NCI-H2227 (cell line): ENCODE measurements around the gene PAPPA2.
A peak's percentile ranks its signal among the peaks of the same experiment; 100 is the strongest.
"Not testable (repeated sequence)": the region's sequence is repeated elsewhere in the genome, so short reads cannot be mapped to it uniquely, and the experiment has no call there.

Experiments
- DNase-seq: peaks from one replicate; lab custom pipeline; 2025; ENCODE audit not compliant: unreplicated experiment; lab: John Stamatoyannopoulos, UW

The PAPPA2 gene

GRCh38 chr1:176462674-176463378, at the start of gene PAPPA2:
PAPPA2 (plus strand) TSS chr1:176463175; CDS start chr1:176556323, 93,148 bp downstream.
- no peak for DNase-seq

GRCh38 chr1:176416777-176417176, 46.2 kb upstream of the PAPPA2 start:
- DNase-seq = no peak

DNA sequence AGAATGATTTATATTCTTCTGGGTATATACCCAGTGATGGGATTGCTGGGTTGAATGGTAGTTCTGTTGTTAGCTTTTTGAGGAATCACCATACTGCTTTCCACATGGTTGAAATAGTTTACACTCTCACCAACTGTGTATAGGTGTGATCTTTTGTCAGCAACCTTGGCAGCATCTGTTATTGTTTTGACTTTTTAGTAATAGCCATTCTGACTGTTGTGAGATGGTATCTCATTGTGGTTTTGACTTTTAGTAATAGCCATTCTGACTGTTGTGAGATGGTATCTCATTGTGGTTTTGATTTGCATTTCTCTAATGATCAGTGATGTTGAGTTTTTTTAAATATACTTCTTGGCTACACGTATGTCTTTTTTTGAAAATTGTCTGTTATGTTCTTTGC, 43.4 kb upstream of the PAPPA2 start:
- not testable (repeated sequence) for DNase-seq

- no peak for DNase-seq
These were observed 28.7 kb upstream of the PAPPA2 start for GRCh38 chr1:176434234-176434633.

DNA sequence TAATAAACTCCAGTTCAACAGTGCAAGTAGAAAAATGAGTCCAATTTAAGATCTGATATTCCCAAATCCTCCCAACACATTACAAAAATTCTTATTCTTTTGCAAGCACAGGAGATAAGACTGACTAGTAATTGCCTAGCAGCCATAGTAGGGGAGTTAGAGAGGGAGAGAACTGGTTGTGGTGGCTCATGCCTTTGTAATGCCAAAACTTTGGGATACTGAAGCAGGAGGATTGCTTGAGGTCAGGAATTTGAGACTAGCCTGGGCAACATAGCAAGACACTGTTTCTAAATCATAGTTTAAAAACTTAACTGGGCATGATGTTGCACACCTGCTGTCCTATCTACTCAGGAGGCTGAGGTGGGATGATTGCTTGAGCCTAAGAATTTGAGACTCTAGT, 26.7 kb upstream of the PAPPA2 start:
- no peak for DNase-seq

- DNase-seq = no peak
These were observed 22.8 kb upstream of the PAPPA2 start for GRCh38 chr1:176440176-176440575.

DNA sequence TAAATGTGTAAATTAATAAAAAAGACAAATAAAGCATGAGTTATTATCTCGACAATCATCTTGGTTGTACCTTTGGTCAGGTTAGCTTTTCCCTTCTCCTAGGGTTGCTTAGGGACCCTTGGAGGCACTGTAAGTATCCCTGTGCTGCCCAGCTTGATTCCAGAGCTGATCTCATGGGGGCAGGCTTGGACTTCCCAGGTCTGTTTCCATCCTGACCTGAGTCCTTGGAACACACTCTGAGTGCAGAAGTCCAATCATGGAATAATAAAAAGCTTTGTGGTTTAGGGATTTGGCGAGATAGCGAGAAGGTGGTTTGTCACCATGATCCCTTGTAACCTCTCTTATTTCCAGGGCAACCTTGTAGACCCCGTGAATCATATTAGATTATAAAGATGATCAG, 18.7 kb upstream of the PAPPA2 start:
- no peak for DNase-seq

DNA sequence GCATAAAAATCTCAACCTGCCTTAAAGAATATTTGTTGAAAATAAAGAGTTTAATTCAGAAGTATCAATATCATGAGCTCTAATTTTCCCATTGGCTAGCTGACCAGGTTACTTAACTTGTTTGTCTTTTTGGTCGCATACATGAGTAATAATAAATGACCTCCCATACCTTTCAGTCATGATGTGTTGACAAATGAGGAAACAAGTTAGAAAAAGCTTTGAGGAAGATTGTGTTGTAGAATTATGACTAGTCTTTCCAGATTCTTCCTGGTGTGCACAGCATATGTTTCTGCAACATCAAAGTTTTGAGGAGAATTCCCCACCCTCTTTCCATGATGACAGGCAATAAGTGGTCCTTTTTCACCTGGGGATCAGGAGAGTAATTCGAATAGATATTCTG, 17.6 kb upstream of the PAPPA2 start:
- no peak for DNase-seq

- DNase-seq = no peak
These were observed 14.6 kb upstream of the PAPPA2 start for GRCh38 chr1:176448340-176448739.

- DNase-seq = no peak
These were observed 12.4 kb upstream of the PAPPA2 start for GRCh38 chr1:176450526-176450925.

GRCh38 chr1:176451741-176452140, 11.2 kb upstream of the PAPPA2 start:
- DNase-seq = not testable (repeated sequence)

DNA sequence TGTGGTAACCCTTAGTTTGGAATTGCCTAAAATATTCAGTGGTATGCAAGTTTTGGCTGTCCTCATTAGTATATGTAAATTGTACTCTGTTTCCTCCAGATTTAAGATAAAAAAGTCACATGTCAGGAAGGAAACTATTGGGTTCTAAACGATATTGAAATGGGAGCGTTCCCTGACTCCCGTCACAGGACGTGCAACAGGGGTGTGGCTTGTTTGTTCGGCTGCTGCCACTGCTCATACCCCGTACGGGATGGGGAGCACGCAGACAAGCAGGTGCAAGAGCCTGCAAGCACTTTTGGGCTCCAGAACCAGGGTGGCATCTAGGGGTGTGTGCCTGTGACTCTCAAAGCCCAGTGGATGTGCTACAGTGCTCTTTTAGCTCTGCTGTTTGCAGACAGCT, 6.2 kb upstream of the PAPPA2 start:
- DNase-seq = no peak

DNA sequence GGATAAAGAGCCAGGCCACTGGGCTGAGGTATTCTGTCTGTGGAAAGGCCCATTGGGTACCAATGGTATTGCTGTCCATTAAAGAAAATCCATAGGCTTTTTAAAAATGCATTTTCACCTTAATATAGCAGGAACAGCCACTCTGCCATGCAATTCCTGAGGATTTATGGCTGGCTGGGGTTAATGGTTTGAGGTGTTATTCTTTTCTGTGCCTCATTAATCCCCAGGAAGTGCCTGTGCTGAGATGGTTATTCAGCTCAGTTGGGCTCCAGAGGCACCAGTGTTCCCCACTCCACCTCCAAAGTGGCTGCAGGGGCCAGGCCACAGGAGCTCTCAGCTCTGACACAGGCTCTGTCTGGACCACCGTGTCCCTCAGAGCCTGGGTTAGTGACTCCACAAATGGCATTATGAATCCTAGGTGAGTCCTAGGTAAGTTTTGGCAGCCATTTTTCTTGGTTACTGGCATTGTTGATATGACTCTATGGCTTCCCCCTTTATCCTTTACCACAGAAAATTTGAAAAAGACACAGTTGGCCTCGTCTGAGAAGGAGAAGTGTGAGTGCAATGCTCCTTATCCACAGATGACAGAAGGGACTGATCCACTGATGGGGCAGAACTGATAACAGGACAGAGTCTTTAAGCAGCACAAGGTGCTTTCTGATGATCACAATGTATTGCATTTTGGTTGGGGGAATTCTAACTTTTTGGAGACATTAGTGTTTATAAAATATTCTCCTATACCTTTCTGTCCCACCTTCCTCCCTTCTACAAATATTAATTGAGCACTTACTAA, 2.2 kb upstream of the PAPPA2 start:
- no peak for DNase-seq

DNA sequence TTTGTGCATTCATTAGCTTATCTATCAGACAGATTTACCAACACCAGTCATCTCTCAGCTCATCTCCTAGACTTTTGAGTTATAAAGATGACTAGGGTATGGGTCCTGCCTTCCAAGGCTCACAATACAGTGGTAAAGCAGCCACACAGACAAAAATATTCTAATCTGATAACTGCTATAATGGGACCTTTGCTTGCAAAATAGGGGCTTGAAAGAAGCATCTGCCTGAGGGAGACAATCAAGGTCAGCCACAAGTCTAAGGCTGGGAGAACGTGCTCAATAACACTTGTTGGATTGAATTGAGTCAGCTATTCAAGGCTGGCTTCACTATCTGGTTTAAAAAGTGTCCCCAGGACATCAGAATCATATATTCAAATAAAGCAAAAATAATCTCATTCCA, 1.4 kb upstream of the PAPPA2 start:
- DNase-seq = no peak

- DNase-seq = peak; percentile 3
These were observed 3.5 kb downstream of the PAPPA2 start for GRCh38 chr1:176466514-176466913.

- DNase-seq = no peak
These were observed 6.6 kb downstream of the PAPPA2 start for GRCh38 chr1:176469450-176470010.

GRCh38 chr1:176471338-176472121, 8.6 kb downstream of the PAPPA2 start:
- no peak for DNase-seq

DNA sequence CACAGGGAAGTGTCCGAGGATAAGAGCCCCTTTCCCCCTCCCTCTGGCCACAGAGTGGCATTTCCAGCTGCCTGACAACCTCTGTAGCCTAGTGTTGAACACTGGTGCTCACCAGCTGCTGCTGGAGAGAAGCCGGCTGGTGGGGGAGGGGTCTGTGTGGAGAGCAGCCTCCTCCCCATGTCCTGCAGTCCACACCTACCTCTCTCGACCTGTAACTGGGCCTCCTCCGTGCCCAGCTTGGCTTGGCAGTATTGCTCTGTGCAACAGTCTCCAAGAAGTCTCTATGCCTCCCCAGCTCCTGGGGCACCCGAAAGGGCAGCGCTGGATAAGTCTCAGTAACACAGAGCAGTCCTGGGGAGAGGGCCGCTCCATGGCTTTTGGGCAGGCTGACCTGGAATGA, 17.0 kb downstream of the PAPPA2 start:
- no peak for DNase-seq

DNA sequence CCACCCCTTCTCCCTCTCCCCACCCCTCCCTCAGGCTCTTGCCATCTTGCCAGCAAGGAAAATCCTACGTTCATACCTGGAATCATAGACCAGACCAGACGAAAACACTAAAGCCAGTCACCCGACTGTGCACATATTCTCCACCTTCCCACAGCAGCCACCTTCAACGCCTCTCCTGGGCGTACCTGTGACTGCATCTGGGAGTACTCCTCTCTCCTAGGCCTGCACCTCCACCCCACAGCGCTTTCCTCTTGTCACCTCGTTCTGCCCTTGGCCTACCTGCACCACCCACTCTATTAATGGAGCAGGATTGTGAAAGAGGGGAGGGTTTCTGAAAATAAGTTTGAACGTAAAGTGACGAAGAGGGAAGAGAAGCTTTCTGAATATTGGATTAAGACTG, 17.8 kb downstream of the PAPPA2 start:
- no peak for DNase-seq

DNA sequence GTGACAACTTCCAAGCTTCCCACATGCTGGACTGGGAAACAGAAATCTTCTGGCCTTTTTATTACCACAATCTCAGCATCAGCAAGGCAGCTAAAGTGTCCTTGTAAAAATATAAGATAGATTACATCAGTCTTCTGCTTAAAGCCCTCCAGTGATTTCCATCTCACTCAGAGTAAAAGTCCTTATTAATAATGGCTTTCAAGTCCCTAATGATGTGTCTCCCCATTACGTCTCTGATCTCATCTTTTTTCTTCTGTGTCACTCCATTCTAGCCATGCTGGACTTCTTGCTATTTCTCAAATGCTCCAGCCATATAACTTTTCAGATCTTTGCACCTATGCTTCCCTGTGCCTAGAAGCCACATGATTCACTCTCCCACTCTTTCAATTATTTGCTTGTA, 22.1 kb downstream of the PAPPA2 start:
- DNase-seq = no peak

DNA sequence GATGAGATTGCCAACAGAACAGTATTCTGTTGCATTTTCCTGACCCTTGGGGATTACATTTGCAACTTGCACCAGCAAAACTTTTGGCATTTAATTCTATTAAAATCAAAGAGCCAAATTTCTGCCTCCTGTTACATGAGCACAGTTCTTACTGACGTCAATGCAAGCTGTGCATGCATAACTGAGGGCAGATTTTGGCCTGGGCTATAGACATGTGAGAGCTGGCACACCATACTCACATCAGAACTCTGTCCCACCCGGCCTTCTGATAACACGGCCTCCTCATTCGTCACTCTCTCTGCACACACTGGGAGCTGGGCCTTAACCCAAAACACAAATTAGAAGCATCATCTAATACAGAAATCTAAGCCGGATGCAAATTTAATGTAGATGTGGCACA, 31.5 kb downstream of the PAPPA2 start:
- DNase-seq = no peak
